ENCODE measurements around the gene LCMT2. TPM values are rescaled to one million over a fixed set of nuclear protein-coding genes. Genes with fewer than 3 reads are reported as not detected.

LCMT2 gene
- polyA plus RNA-seq, 1 donor (not counting 4 experiments of a cell fraction or from before 2014, with no cell fraction given), result 14.0 TPM

DNA sequence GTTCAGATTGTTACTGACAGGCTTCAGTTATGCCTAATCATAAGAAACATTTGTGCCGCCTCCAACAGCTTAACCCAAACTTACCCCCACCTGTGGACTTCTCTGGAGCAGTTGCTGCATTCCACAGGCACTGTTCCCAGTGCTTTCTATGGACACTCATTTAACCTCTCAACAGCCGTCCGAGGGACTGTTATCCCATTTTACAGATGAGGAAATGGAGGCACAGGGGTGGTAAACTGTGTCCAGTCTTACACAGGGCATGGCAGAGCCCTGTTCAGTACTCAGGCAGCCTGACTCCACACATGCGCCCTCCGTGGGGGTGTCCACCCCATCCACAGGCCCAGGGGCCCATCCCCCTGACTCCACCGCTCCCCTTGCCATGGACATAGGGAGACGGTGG lies 49.4 kb downstream of the LCMT2 start:
- H3K36me3 ChIP-seq (ENCODE audit: control insufficient read depth in 2 of 2, extremely low read depth in 1 of 2, insufficient read depth in 2 of 2, low read length in 2 of 2), result no peaks in the 10 kb centered on the region
- dilution Hi-C loops (cut with MboI; ENCODE audit: extremely low pct_ligation_motif_present, low sequenced_read_pairs), result loop anchor here (10.0 kb wide), 1 partner anchor 86 kb away; no protein-coding TSS in a partner anchor
- H2AFZ ChIP-seq (ENCODE audit: control insufficient read depth, low read length), result no peak overlapping the region
- no peaks in the 10 kb centered on the region for H3K9me3 ChIP-seq (ENCODE audit: control insufficient read depth, low read depth, low read length)
- TF ChIP-seq, protein P1, sequence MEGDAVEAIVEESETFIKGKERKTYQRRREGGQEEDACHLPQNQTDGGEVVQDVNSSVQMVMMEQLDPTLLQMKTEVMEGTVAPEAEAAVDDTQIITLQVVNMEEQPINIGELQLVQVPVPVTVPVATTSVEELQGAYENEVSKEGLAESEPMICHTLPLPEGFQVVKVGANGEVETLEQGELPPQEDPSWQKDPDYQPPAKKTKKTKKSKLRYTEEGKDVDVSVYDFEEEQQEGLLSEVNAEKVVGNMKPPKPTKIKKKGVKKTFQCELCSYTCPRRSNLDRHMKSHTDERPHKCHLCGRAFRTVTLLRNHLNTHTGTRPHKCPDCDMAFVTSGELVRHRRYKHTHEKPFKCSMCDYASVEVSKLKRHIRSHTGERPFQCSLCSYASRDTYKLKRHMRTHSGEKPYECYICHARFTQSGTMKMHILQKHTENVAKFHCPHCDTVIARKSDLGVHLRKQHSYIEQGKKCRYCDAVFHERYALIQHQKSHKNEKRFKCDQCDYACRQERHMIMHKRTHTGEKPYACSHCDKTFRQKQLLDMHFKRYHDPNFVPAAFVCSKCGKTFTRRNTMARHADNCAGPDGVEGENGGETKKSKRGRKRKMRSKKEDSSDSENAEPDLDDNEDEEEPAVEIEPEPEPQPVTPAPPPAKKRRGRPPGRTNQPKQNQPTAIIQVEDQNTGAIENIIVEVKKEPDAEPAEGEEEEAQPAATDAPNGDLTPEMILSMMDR (optimal IDR thresholded peaks at IDR 0.05 in 1 of 3, IDR thresholded peaks at IDR 0.05 in 1 of 3, conservative IDR thresholded peaks at IDR 0.05 in 1 of 3; ENCODE audit: extremely low read depth in 1 of 3, insufficient read depth in 2 of 3, low read length in 3 of 3), result no peak
- no peak for TF ChIP-seq EZH2 (IDR thresholded peaks at IDR 0.05; ENCODE audit: low read length)
- peaks cover 18% of the 10 kb centered on the region for H3K27me3 ChIP-seq (ENCODE audit: control insufficient read depth, extremely low read depth, insufficient read depth, low read length)
- H3K4me1 ChIP-seq (ENCODE audit: control insufficient read depth, extremely low read depth, insufficient read depth, low read length), result no peaks in the 10 kb centered on the region
- H3K4me2 ChIP-seq (ENCODE audit: control insufficient read depth, extremely low read depth, insufficient read depth, low read depth, low read length), result no peak overlapping the region
- no peak overlapping the region for H3K9ac ChIP-seq (ENCODE audit: control insufficient read depth, extremely low read depth, insufficient read depth, low read length)
- no peak overlapping the region for H3K27ac ChIP-seq (ENCODE audit: control insufficient read depth, insufficient read depth, low read length)
- H3K79me2 ChIP-seq (ENCODE audit: control insufficient read depth, insufficient read depth, low read length), result no peaks in the 10 kb centered on the region
- H3K9me1 ChIP-seq (ENCODE audit: control insufficient read depth, extremely low read depth, insufficient read depth, low read length), result no peaks in the 10 kb centered on the region
- no peaks in the 10 kb centered on the region for H4K20me1 ChIP-seq (ENCODE audit: control insufficient read depth, extremely low read depth, insufficient read depth, low read length)
- DNase-seq (ENCODE audit: low read depth, low spot score), result no peak
- H3K4me3 ChIP-seq (ENCODE audit: control insufficient read depth in 2 of 3, extremely low read depth in 1 of 3, insufficient read depth in 2 of 3, low read depth in 1 of 3, low read length in 3 of 3), result no peak overlapping the region
- no peak for FAIRE-seq

DNA sequence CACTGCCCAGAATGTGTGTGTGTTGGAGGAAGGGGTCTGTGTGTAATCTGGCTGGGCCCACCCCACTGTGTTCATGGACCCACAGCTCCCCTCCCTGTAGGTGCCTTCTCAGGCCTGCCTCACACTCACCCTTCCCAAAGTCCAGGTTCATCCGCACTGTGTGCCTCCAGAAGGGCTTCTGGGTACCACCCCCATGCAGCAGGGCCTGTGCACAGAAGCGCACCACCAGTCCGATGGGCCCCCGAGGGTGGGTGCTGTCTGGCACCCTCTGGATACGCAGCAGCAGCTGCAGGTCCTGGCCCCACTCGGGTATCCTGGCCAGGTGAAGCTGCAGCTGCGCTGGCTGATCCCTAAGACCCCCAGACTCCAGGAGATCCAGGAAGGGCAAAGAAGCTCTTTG lies 50.9 kb downstream of the LCMT2 start:
- Histone ChIP-seq H3K9ac (ENCODE audit: control insufficient read depth, extremely low read depth, insufficient read depth, low read length) (no peak overlapping the region), H4K20me1 (ENCODE audit: control insufficient read depth, extremely low read depth, insufficient read depth, low read length) (no peaks in the 10 kb centered on the region), H3K4me1 (ENCODE audit: control insufficient read depth, extremely low read depth, insufficient read depth, low read length) (no peaks in the 10 kb centered on the region), H3K9me3 (ENCODE audit: control insufficient read depth, low read depth, low read length) (no peaks in the 10 kb centered on the region), H3K79me2 (ENCODE audit: control insufficient read depth, insufficient read depth, low read length) (no peaks in the 10 kb centered on the region), H3K27me3 (ENCODE audit: control insufficient read depth, extremely low read depth, insufficient read depth, low read length) (peaks cover 16% of the 10 kb centered on the region), H3K4me2 (ENCODE audit: control insufficient read depth, extremely low read depth, insufficient read depth, low read depth, low read length) (no peak overlapping the region), H3K27ac (ENCODE audit: control insufficient read depth, insufficient read depth, low read length) (no peak overlapping the region), H3K36me3 (ENCODE audit: control insufficient read depth in 2 of 2, extremely low read depth in 1 of 2, insufficient read depth in 2 of 2, low read length in 2 of 2) (no peaks in the 10 kb centered on the region), H3K9me1 (ENCODE audit: control insufficient read depth, extremely low read depth, insufficient read depth, low read length) (no peaks in the 10 kb centered on the region), H3K4me3 (ENCODE audit: control insufficient read depth in 2 of 3, extremely low read depth in 1 of 3, insufficient read depth in 2 of 3, low read depth in 1 of 3, low read length in 3 of 3) (no peak overlapping the region), H2AFZ (ENCODE audit: control insufficient read depth, low read length) (no peak overlapping the region)
- FAIRE-seq (no peak), DNase-seq (ENCODE audit: low read depth, low spot score) (no peak)
- dilution Hi-C loops (cut with MboI; ENCODE audit: extremely low pct_ligation_motif_present, low sequenced_read_pairs), result no loop called here
- TF ChIP-seq, protein P1 (optimal IDR thresholded peaks at IDR 0.05 in 1 of 3, IDR thresholded peaks at IDR 0.05 in 1 of 3, conservative IDR thresholded peaks at IDR 0.05 in 1 of 3; ENCODE audit: extremely low read depth in 1 of 3, insufficient read depth in 2 of 3, low read length in 3 of 3), result no peak
- no peak for TF ChIP-seq EZH2 (IDR thresholded peaks at IDR 0.05; ENCODE audit: low read length)

All from keratinocyte (primary cell).